Measurements from ENCODE around the gene ROR1.

GRCh38 chr1:63898428-63899196 is 124.8 kb downstream of the ROR1 start:
- TF ChIP-seq, protein P1, sequence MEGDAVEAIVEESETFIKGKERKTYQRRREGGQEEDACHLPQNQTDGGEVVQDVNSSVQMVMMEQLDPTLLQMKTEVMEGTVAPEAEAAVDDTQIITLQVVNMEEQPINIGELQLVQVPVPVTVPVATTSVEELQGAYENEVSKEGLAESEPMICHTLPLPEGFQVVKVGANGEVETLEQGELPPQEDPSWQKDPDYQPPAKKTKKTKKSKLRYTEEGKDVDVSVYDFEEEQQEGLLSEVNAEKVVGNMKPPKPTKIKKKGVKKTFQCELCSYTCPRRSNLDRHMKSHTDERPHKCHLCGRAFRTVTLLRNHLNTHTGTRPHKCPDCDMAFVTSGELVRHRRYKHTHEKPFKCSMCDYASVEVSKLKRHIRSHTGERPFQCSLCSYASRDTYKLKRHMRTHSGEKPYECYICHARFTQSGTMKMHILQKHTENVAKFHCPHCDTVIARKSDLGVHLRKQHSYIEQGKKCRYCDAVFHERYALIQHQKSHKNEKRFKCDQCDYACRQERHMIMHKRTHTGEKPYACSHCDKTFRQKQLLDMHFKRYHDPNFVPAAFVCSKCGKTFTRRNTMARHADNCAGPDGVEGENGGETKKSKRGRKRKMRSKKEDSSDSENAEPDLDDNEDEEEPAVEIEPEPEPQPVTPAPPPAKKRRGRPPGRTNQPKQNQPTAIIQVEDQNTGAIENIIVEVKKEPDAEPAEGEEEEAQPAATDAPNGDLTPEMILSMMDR (IDR thresholded peaks at IDR 0.05): no peak
- TF ChIP-seq EZH2 (IDR thresholded peaks at IDR 0.05): no peak

Measured in neural progenitor cell (in vitro differentiated cells).